HepG2 (cell line): Measurements from ENCODE around the gene TNFAIP8L2. TPM values are rescaled to one million over a fixed set of nuclear protein-coding genes. Genes with fewer than 3 reads are reported as not detected.

ENCODE experiments used
- CHCHD3 ChIP-seq: sonication (generic); formaldehyde crosslinking; IDR thresholded peaks from 2 replicates; pipeline ENCODE4 v1.8.0; 2022; ENCODE audit warnings: mild to moderate bottlenecking, missing genetic modification reagents, moderate library complexity
- GTF2F1 ChIP-seq: fragments of 150-350 bp; IDR thresholded peaks from 2 replicates; pipeline ENCODE4 v1.6.1; 2014; ENCODE audit warnings: low read length
- MED13 ChIP-seq: sonication (generic); formaldehyde crosslinking; IDR thresholded peaks from 2 replicates; pipeline ENCODE4 v1.5.0; 2020; ENCODE audit warnings: missing genetic modification reagents
- NFE2L2 ChIP-seq: fragments of 150-350 bp; IDR thresholded peaks from 2 replicates; pipeline ENCODE4 v1.6.1; 2014; ENCODE audit warnings: low read length
- REPIN1 ChIP-seq: sonication (generic); formaldehyde crosslinking; IDR thresholded peaks from 2 replicates; pipeline ENCODE4 v1.8.0; 2022; ENCODE audit warnings: missing genetic modification reagents, low read depth, mild to moderate bottlenecking, borderline replicate concordance
- ZFY ChIP-seq: sonication (generic); formaldehyde crosslinking; IDR thresholded peaks from 2 replicates; pipeline ENCODE4 v1.4.0; 2020; ENCODE audit warnings: missing genetic modification reagents
- ZNF207 ChIP-seq: fragments of 450-650 bp; IDR thresholded peaks from 2 replicates; pipeline ENCODE4 v1.6.1; 2016; ENCODE audit warnings: antibody characterized with exemption, borderline replicate concordance
- ZNF619 ChIP-seq: sonication (generic); formaldehyde crosslinking; IDR thresholded peaks from 2 replicates; pipeline ENCODE4 v1.4.0; 2020; ENCODE audit warnings: mild to moderate bottlenecking, missing genetic modification reagents
- polyA plus RNA-seq, 8 experiments: library from polyadenylated mRNA; depleted of rRNA in 3 of 8; stranded (reverse) in 7 of 8; unstranded in 1 of 8; fragments of >200 nt; fragmentation: Illumina TruSeq in 4 of 8; extraction: Trizol in 4 of 8; gene quantifications; 2 replicates each; pipeline versions ENCODE4 v1.2.1 to v1.2.3, GENCODE V29; 2011 to 2016; ENCODE audit warnings: low read depth in 4 of 8, missing spikeins in 1 of 8, mixed read lengths in 1 of 8; ENCODE audit not compliant: insufficient read depth in 1 of 8
- total RNA-seq, 5 experiments: library from RNA; depleted of rRNA; stranded (reverse); fragments of >200 nt; fragmentation: Illumina TruSeq; extraction: Trizol; gene quantifications; 2 replicates each; pipeline ENCODE4 v1.2.3, GENCODE V29; 2016; ENCODE audit warnings: low read depth in 1 of 5
- TF ChIP-seq, protein P1 (sequence below): sonication (generic); formaldehyde crosslinking; IDR thresholded peaks from 2 replicates; pipeline ENCODE4 v1.4.0; 2020; ENCODE audit warnings: missing genetic modification reagents; ENCODE audit errors: not compliant biosample characterization
- TF ChIP-seq, protein P2 (sequence below), 2 experiments: fragments of 450-650 bp in 1 of 2; sonication (generic) in 1 of 2; formaldehyde crosslinking in 1 of 2; IDR thresholded peaks; 2 replicates each; pipeline versions ENCODE4 v1.6.1 to v1.8.0; 2016 to 2022; ENCODE audit warnings: antibody characterized with exemption in 1 of 2, mild to moderate bottlenecking in 1 of 2, missing genetic modification reagents in 1 of 2
- TF ChIP-seq, protein P3 (sequence below): sonication (generic); formaldehyde crosslinking; IDR thresholded peaks from 2 replicates; pipeline ENCODE4 v1.5.1; 2020; ENCODE audit warnings: mild to moderate bottlenecking, missing genetic modification reagents, moderate library complexity
- TF ChIP-seq, protein P4 (sequence below): sonication (generic); formaldehyde crosslinking; IDR thresholded peaks from 2 replicates; pipeline ENCODE4 v1.8.0; 2022; ENCODE audit warnings: mild to moderate bottlenecking, missing genetic modification reagents; ENCODE audit not compliant: insufficient replicate concordance

TNFAIP8L2 gene
- total and polyA plus RNA-seq, 2 of the 13 experiments (the other 11 are each of a cell fraction or from before 2014, with no cell fraction given), result not detected

DNA sequence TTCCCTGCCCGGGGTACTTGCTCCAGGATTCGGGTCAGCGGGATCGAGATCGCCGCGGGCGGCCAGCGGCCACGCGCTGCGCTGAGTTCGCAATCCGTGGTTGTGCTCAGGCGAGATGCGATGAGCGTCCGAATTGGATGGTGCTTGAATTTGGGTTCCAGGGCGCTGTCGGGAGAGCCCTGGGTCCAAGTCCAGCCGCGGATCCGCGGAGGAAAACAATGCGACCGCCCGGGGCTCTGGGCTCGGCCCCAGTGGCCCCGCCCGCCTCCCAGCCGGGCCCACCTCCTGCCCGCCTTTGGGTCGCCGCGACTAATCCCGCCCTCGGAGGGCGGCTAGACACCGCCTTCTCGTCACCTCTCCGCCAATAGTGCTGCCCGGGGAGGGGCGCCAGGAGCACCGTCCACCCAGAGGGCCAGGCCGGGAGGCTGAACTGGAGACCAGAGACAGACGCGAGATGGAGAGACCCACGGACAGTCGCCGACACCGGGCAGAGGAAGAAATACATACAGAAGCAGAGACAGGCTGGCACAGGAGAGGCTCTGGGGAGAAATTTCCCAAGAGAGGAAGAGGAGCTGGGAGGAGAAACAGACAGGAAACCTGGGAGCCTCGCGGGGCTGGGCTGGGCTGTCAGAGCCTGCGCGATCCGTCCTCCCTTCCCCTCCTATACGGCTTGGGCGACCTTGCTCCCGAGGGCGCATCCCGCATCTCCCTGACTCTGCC is 9.9 kb upstream of the TNFAIP8L2 start, which contains the start of gene SEMA6C (continued):
- TF ChIP-seq GTF2F1 (no peak), CHCHD3 (CRISPR knock-in tag) (no peak), ZNF619 (CRISPR knock-in tag) (0 out of 2 replicates have a peak, but pooled peaks have one; percentile 55), REPIN1 (CRISPR knock-in tag) (no peak), NFE2L2 (no peak), ZFY (CRISPR knock-in tag) (peak; percentile 56), MED13 (no peak), ZNF207 (no peak)
- TF ChIP-seq, protein P1, sequence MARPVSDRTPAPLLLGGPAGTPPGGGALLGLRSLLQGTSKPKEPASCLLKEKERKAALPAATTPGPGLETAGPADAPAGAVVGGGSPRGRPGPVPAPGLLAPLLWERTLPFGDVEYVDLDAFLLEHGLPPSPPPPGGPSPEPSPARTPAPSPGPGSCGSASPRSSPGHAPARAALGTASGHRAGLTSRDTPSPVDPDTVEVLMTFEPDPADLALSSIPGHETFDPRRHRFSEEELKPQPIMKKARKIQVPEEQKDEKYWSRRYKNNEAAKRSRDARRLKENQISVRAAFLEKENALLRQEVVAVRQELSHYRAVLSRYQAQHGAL (CRISPR knock-in tag), result no peak
- TF ChIP-seq, protein P2, sequence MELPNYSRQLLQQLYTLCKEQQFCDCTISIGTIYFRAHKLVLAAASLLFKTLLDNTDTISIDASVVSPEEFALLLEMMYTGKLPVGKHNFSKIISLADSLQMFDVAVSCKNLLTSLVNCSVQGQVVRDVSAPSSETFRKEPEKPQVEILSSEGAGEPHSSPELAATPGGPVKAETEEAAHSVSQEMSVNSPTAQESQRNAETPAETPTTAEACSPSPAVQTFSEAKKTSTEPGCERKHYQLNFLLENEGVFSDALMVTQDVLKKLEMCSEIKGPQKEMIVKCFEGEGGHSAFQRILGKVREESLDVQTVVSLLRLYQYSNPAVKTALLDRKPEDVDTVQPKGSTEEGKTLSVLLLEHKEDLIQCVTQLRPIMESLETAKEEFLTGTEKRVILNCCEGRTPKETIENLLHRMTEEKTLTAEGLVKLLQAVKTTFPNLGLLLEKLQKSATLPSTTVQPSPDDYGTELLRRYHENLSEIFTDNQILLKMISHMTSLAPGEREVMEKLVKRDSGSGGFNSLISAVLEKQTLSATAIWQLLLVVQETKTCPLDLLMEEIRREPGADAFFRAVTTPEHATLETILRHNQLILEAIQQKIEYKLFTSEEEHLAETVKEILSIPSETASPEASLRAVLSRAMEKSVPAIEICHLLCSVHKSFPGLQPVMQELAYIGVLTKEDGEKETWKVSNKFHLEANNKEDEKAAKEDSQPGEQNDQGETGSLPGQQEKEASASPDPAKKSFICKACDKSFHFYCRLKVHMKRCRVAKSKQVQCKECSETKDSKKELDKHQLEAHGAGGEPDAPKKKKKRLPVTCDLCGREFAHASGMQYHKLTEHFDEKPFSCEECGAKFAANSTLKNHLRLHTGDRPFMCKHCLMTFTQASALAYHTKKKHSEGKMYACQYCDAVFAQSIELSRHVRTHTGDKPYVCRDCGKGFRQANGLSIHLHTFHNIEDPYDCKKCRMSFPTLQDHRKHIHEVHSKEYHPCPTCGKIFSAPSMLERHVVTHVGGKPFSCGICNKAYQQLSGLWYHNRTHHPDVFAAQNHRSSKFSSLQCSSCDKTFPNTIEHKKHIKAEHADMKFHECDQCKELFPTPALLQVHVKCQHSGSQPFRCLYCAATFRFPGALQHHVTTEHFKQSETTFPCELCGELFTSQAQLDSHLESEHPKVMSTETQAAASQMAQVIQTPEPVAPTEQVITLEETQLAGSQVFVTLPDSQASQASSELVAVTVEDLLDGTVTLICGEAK (IDR thresholded peaks at IDR 0.05), result no peak
- TF ChIP-seq, protein P2 (CRISPR knock-in tag; IDR thresholded peaks at IDR 0.05), result peak; percentile 69; the same call in 1 of the 2 replicates
- TF ChIP-seq, protein P3, sequence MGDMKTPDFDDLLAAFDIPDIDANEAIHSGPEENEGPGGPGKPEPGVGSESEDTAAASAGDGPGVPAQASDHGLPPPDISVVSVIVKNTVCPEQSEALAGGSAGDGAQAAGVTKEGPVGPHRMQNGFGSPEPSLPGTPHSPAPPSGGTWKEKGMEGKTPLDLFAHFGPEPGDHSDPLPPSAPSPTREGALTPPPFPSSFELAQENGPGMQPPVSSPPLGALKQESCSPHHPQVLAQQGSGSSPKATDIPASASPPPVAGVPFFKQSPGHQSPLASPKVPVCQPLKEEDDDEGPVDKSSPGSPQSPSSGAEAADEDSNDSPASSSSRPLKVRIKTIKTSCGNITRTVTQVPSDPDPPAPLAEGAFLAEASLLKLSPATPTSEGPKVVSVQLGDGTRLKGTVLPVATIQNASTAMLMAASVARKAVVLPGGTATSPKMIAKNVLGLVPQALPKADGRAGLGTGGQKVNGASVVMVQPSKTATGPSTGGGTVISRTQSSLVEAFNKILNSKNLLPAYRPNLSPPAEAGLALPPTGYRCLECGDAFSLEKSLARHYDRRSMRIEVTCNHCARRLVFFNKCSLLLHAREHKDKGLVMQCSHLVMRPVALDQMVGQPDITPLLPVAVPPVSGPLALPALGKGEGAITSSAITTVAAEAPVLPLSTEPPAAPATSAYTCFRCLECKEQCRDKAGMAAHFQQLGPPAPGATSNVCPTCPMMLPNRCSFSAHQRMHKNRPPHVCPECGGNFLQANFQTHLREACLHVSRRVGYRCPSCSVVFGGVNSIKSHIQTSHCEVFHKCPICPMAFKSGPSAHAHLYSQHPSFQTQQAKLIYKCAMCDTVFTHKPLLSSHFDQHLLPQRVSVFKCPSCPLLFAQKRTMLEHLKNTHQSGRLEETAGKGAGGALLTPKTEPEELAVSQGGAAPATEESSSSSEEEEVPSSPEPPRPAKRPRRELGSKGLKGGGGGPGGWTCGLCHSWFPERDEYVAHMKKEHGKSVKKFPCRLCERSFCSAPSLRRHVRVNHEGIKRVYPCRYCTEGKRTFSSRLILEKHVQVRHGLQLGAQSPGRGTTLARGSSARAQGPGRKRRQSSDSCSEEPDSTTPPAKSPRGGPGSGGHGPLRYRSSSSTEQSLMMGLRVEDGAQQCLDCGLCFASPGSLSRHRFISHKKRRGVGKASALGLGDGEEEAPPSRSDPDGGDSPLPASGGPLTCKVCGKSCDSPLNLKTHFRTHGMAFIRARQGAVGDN, result peak; percentile 77
- TF ChIP-seq, protein P4, sequence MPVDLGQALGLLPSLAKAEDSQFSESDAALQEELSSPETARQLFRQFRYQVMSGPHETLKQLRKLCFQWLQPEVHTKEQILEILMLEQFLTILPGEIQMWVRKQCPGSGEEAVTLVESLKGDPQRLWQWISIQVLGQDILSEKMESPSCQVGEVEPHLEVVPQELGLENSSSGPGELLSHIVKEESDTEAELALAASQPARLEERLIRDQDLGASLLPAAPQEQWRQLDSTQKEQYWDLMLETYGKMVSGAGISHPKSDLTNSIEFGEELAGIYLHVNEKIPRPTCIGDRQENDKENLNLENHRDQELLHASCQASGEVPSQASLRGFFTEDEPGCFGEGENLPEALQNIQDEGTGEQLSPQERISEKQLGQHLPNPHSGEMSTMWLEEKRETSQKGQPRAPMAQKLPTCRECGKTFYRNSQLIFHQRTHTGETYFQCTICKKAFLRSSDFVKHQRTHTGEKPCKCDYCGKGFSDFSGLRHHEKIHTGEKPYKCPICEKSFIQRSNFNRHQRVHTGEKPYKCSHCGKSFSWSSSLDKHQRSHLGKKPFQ, result peak; percentile 76
